IPS-15b (cell line): Measurements from ENCODE around the gene RAB5A.
"Not testable (repeated sequence)": the region's sequence is repeated elsewhere in the genome, so short reads cannot be mapped to it uniquely, and the experiment has no call there.

ENCODE experiments used
- H3K27me3 ChIP-seq: one replicate; pipeline ENCODE4 v1.6.1; 2013; ENCODE audit warnings: low read length; ENCODE audit not compliant: control insufficient read depth, insufficient read depth
- H3K36me3 ChIP-seq: one replicate; pipeline ENCODE4 v1.6.1; 2013; ENCODE audit warnings: low read length; ENCODE audit not compliant: control insufficient read depth, insufficient read depth
- H3K4me1 ChIP-seq: one replicate; pipeline ENCODE4 v1.6.1; 2013; ENCODE audit warnings: mild to moderate bottlenecking, low read length; ENCODE audit not compliant: control insufficient read depth, insufficient read depth
- H3K4me3 ChIP-seq: one replicate; pipeline ENCODE4 v1.5.1; 2013; ENCODE audit warnings: low read depth, low read length
- H3K9ac ChIP-seq: one replicate; pipeline ENCODE4 v1.6.1; 2013; ENCODE audit warnings: low read depth, mild to moderate bottlenecking, low read length
- H3K9me3 ChIP-seq: one replicate; pipeline ENCODE4 v1.6.1; 2013; ENCODE audit warnings: mild to moderate bottlenecking, low read length; ENCODE audit not compliant: control insufficient read depth, insufficient read depth

RAB5A gene

GRCh38 chr3:19954676-19955075, 7.8 kb downstream of the RAB5A start:
- Histone ChIP-seq H3K4me1 (peaks cover 5% of the 10 kb centered on the region), H3K9ac (no peak overlapping the region), H3K4me3 (no peak overlapping the region), H3K27me3 (no peaks in the 10 kb centered on the region), H3K36me3 (peaks cover 15% of the 10 kb centered on the region), H3K9me3 (no peaks in the 10 kb centered on the region)

- H3K27me3 ChIP-seq, H3K9me3 ChIP-seq, H3K36me3 ChIP-seq, H3K9ac ChIP-seq, H3K4me1 ChIP-seq, H3K4me3 ChIP-seq: not testable (repeated sequence)
Observed at GRCh38 chr3:19957354-19957753, 10.5 kb downstream of the RAB5A start.

GRCh38 chr3:19959505-19959904, 12.6 kb downstream of the RAB5A start:
- Histone ChIP-seq H3K36me3 (no peaks in the 10 kb centered on the region), H3K9me3 (no peaks in the 10 kb centered on the region), H3K27me3 (no peaks in the 10 kb centered on the region), H3K4me1 (peaks cover 2% of the 10 kb centered on the region), H3K9ac (no peak overlapping the region), H3K4me3 (no peak overlapping the region)

- H3K4me1 ChIP-seq = peaks cover 2% of the 10 kb centered on the region
- H3K4me3 ChIP-seq = no peak overlapping the region
- no peaks in the 10 kb centered on the region for H3K36me3 ChIP-seq
- H3K9me3 ChIP-seq = no peaks in the 10 kb centered on the region
- H3K27me3 ChIP-seq = no peaks in the 10 kb centered on the region
- no peak overlapping the region for H3K9ac ChIP-seq
Observed at GRCh38 chr3:19960696-19961095, 13.8 kb downstream of the RAB5A start.

- Histone ChIP-seq H3K36me3 (peaks cover 3% of the 10 kb centered on the region), H3K9me3 (no peaks in the 10 kb centered on the region), H3K4me3 (no peak overlapping the region), H3K4me1 (peaks cover 2% of the 10 kb centered on the region), H3K9ac (no peak overlapping the region), H3K27me3 (no peaks in the 10 kb centered on the region)
Observed at GRCh38 chr3:19961960-19962359, 15.1 kb downstream of the RAB5A start.

GRCh38 chr3:19967208-19967607, 20.3 kb downstream of the RAB5A start:
- no peak overlapping the region for H3K4me3 ChIP-seq
- no peaks in the 10 kb centered on the region for H3K9me3 ChIP-seq
- no peaks in the 10 kb centered on the region for H3K27me3 ChIP-seq
- H3K9ac ChIP-seq = no peak overlapping the region
- H3K4me1 ChIP-seq = no peaks in the 10 kb centered on the region
- H3K36me3 ChIP-seq = peaks cover 3% of the 10 kb centered on the region

GRCh38 chr3:19967812-19968211, 20.9 kb downstream of the RAB5A start:
- no peak overlapping the region for H3K9ac ChIP-seq
- H3K4me1 ChIP-seq = no peaks in the 10 kb centered on the region
- H3K36me3 ChIP-seq = peaks cover 3% of the 10 kb centered on the region
- no peak overlapping the region for H3K4me3 ChIP-seq
- no peaks in the 10 kb centered on the region for H3K9me3 ChIP-seq
- H3K27me3 ChIP-seq = no peaks in the 10 kb centered on the region

GRCh38 chr3:19970327-19970726, 23.4 kb downstream of the RAB5A start:
- no peak overlapping the region for H3K4me3 ChIP-seq
- no peak overlapping the region for H3K9ac ChIP-seq
- peaks cover 3% of the 10 kb centered on the region for H3K36me3 ChIP-seq
- no peaks in the 10 kb centered on the region for H3K27me3 ChIP-seq
- no peaks in the 10 kb centered on the region for H3K9me3 ChIP-seq
- H3K4me1 ChIP-seq = no peaks in the 10 kb centered on the region

- H3K9me3 ChIP-seq = no peaks in the 10 kb centered on the region
- no peak overlapping the region for H3K4me3 ChIP-seq
- no peak overlapping the region for H3K9ac ChIP-seq
- H3K27me3 ChIP-seq = no peaks in the 10 kb centered on the region
- peaks cover 7% of the 10 kb centered on the region for H3K36me3 ChIP-seq
- no peaks in the 10 kb centered on the region for H3K4me1 ChIP-seq
Observed at GRCh38 chr3:19972054-19972453, 25.2 kb downstream of the RAB5A start.

GRCh38 chr3:19988904-19989303, 42.0 kb downstream of the RAB5A start:
- not testable (repeated sequence) for H3K9ac ChIP-seq, H3K4me3 ChIP-seq, H3K36me3 ChIP-seq, H3K27me3 ChIP-seq, H3K9me3 ChIP-seq, H3K4me1 ChIP-seq

- Histone ChIP-seq H3K4me1 (no peaks in the 10 kb centered on the region), H3K27me3 (no peaks in the 10 kb centered on the region), H3K9me3 (no peaks in the 10 kb centered on the region), H3K36me3 (no peaks in the 10 kb centered on the region), H3K9ac (no peak overlapping the region), H3K4me3 (no peak overlapping the region)
Observed at GRCh38 chr3:19994796-19995195, 47.9 kb downstream of the RAB5A start.

GRCh38 chr3:19997502-19997901, 50.6 kb downstream of the RAB5A start:
- no peaks in the 10 kb centered on the region for H3K4me1 ChIP-seq
- H3K9me3 ChIP-seq = no peaks in the 10 kb centered on the region
- H3K36me3 ChIP-seq = no peaks in the 10 kb centered on the region
- H3K4me3 ChIP-seq = no peak overlapping the region
- H3K27me3 ChIP-seq = no peaks in the 10 kb centered on the region
- no peak overlapping the region for H3K9ac ChIP-seq

GRCh38 chr3:20001932-20002331, 55.0 kb downstream of the RAB5A start:
- Histone ChIP-seq H3K4me3 (no peak overlapping the region), H3K27me3 (no peaks in the 10 kb centered on the region), H3K9me3 (no peaks in the 10 kb centered on the region), H3K36me3 (no peaks in the 10 kb centered on the region), H3K4me1 (no peaks in the 10 kb centered on the region), H3K9ac (no peak overlapping the region)
